ENCODE measurements around the gene GDF15.
"Not testable (repeated sequence)": the region's sequence is repeated elsewhere in the genome, so short reads cannot be mapped to it uniquely, and the experiment has no call there.

GDF15 gene

GRCh38 chr19:18385675-18386542 lies at the start of gene GDF15:
TSS of gene GDF15 (plus strand) at chr19:18386158. CDS start at chr19:18386190, 32 bp downstream.
- no peak for DNase-seq

- no peak for DNase-seq
These were observed 47.4 kb upstream of the GDF15 start for GRCh38 chr19:18338541-18338940.

DNA sequence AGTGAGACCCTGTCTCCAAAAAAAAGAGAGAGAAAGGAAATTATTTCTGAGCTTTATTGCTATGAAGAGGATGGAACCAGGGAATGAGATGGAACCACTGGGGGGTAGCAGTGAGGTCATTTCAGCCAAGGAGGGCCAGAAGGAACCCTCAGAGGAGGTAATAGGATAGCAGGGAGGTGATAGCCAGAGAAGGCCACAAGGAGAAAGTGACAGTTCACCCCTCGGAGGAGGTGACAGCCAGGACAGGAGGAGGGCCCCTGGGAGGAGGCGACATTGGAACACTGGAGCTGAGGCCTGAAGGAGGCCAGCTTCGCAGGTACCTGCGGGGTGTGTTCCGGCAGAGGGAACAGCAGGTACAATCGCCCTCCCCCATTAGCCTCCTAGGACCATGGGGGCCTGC lies 46.2 kb upstream of the GDF15 start:
- DNase-seq, result no peak

DNA sequence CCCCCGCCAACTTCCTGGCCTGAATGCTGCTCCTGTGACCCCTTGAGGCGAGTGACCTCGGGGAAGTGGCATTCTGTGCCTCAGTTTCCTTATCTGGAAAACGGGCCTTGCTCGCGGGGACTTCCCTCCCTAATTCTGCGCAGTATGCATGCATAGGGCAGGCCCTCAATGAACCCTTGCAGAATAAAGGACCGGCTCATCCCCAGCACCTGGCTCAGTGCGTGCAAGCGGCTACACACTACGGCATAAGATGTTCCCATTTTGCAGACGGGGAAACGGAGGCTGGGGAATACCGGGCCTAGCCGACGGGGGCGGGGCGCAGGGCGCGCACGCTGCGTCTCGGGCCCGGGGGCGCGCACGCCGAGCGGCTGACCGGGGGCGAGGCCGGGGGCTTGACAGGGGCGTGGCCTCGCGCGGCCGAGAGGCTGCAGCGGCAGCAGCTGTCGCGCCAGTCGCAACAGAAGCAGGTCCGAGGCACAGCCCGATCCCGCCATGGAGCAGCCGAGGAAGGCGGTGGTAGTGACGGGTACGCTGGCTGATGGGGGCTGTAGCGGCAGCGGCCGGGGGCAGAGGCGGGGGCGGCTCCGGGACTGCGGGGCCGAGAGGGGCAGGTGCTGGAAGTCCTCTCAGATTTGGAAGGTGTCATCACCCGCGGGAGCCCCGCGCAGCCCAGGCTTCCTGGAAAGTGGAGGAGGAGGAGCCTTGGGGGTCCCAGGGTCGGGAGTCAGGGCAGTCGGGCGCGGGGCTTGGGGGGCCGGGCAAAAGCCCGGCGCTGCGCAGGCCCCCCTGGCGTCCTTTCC lies 45.6 kb upstream of the GDF15 start, which contains the start of gene PGPEP1:
Gene PGPEP1, plus strand, starts transcription at position 409 of the 800 bp plus-strand sequence. Its CDS starts 84 bp downstream, at position 493.
- peak; percentile 56 for DNase-seq

GRCh38 chr19:18340990-18341868 lies 44.7 kb upstream of the GDF15 start:
- peak; percentile 69 for DNase-seq

DNA sequence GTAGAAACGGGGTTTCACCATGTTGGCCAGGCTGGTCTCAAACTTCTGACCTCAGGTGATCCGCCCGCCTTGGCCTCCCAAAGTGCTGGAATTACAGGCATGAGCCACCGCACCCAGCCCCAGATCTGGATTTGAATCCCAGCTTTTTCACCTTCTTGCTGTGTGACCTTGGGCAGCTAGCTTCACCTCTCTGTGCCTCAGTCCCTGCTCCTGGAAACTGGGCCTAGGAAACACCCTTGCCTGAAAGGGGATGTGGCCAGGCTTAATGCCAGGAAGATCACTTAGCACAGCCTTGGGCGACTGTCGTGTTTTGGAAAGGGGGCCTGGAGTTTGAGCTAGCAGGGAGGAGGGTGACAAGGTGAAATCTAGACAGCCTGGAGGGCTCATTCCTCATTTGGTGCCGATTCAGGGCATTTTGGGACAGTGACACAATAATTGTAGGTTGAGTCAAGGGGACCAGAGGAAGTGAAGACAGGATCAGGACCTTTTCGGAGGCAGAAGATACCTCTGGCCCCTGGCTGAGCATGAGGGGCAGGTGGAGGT lies 43.8 kb upstream of the GDF15 start:
- DNase-seq, result no peak

DNA sequence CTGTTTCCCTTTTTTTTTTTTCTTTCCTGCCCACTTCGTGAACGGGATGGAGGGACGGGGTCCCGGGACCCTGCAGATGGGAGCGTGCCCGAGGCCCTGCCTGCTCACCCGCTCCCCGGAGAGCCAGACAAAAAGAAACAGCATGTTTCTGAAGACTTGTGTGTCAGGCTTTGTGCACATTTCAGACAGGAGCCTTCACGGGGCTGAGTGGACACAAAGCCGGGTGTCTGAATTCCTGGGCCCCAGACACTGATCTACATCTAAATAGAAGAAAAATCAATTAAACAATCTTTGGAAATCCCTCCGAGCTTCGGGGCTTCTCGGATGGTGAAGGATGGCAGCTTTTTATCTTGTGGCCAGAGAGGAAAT lies 41.4 kb upstream of the GDF15 start:
- no peak for DNase-seq

DNA sequence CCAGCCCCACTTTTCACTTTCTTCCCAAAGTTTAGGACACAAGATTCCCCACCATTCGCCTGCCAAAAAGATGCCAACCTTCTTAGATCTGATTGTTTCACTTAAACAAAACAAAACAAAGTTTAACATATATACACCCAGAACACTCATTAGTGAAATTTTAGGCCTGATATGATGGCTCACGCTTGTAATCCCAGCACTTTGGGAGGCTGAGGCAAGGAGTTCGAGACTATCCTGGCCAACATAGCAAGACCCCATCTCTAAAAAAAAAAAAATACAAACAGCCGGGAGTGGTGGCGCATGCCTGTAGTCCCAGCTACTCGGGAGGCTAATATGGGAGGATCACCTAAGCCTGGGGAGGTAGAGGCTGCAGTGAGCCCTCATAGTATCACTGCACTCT lies 40.7 kb upstream of the GDF15 start:
- no peak for DNase-seq

- no peak for DNase-seq
These were observed 39.9 kb upstream of the GDF15 start for GRCh38 chr19:18346091-18346490.

GRCh38 chr19:18348171-18348570 lies 37.8 kb upstream of the GDF15 start:
- DNase-seq, result no peak

- DNase-seq, result not testable (repeated sequence)
These were observed 37.1 kb upstream of the GDF15 start for GRCh38 chr19:18348818-18349339.

GRCh38 chr19:18349524-18350128 lies 36.3 kb upstream of the GDF15 start:
- peak; percentile 20 for DNase-seq

DNA sequence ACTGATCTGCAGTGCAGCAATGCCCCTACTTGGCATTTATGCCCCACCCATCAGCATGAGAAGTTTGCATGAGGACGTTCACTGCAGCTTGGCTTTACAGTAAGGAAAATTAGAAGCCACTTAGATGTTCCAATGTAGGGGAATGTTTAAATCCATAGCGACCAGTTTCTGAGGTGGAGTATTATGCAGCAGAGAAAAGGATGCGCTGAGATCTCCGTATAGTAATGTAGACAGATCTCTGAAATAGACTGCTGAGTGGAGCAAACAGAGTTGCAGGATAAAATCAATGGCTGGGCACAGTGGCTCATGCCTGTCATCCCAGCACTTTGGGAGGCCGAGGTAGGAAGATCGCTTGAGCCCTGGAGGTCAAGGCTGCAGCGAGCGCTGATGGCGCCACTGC lies 35.5 kb upstream of the GDF15 start:
- DNase-seq, result no peak

- DNase-seq, result no peak
These were observed 34.4 kb upstream of the GDF15 start for GRCh38 chr19:18351544-18351943.

DNA sequence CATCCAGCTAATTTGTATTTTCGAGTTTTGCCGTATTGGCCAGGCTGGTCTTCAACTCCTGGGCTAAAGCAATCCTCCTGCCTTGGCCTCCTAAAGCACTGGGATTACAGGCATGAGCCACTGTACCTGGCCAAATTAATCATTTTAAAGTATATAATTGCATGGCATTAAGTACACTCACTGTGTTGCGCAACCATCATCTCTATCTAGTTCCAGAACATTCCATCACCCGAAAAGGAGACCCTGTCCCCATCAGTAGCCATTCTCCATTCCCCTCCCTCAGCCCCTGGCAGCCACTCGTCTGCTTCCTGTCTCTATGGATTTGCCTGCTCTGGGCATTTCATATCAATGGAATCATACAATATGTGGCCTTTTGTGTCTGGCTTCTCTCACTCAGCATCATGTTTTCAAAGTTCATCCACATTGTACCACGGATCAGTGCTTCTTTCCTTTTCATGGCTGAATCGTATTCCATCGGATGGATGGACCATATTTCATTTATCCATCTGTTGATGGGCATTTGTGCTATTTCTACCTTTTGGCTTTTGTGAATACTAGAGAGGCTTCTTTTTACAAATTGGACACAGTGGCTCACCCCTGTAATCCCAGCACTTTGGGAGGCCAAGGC lies 32.5 kb upstream of the GDF15 start:
- DNase-seq, result no peak

GRCh38 chr19:18354743-18355142 lies 31.2 kb upstream of the GDF15 start:
- not testable (repeated sequence) for DNase-seq

DNA sequence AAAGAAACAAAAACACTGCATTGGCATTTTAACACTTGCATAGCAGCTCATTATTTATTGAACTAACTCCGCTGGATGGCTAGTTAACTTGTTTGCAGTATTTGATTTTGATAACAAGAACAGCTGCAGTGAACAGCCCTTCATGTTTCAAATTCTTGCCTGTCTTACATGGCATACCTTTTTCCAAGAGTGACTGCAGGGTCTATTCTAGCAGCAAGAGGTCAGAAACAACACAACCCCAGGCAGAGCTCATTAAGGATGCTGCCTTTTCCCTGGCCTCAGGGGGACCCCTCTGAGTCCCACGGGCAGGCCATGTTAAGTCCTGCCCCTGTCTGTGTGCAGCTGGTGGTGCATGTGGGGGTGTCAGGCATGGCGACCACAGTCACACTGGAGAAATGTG lies 28.9 kb upstream of the GDF15 start:
- no peak for DNase-seq

GRCh38 chr19:18361646-18362045 lies 24.3 kb upstream of the GDF15 start:
- DNase-seq, result no peak

DNA sequence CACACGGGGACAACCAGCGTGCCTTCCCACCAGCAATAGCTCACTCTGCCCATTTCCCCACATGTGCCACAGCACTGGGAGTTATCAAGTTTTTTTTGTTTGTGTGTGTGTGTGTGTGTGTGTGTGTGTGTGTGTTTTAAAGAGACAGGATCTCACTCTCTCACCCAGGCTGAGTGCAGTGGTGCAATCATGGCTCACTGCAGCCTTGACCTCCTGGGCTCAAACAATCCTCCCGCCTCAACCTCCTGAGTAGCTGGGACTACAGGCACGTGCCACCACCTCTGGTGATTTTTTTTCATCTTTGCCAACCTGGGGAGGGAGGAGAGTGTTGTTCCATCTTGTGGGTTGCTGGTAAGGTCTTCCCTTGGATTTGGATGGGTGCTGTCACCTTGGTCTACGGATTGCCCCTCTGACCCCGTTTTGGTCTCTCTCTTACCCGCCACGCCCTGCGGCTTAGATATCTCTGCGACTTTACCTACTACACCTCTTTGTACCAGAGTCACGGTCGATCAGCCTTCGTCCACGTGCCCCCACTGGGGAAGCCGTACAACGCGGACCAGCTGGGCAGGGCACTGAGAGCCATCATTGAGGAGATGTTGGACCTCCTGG lies 22.9 kb upstream of the GDF15 start:
- DNase-seq, result no peak

GRCh38 chr19:18363787-18364186 lies 22.2 kb upstream of the GDF15 start:
- DNase-seq, result no peak

- DNase-seq, result not testable (repeated sequence)
These were observed 21.6 kb upstream of the GDF15 start for GRCh38 chr19:18364277-18364825.
